Astrocyte of the spinal cord (primary cell): ENCODE results near the gene ZNF407.

Experiments
- DNase-seq: peaks from one replicate; pipeline ENCODE4 v3.0.0; 2011; ENCODE audit warnings: low read depth, low spot score
- H3K4me3 ChIP-seq: 2 replicates; pipeline ENCODE4 v1.5.1; 2011; ENCODE audit warnings: low read depth, mild to moderate bottlenecking, low read length, moderate library complexity
- in situ Hi-C: cut with HindIII; loops from 2 replicates; pipeline ENCODE4 v1.10.0; 2017; ENCODE audit warnings: low sequenced_read_pairs
- TF ChIP-seq, protein P1 (sequence below): IDR thresholded peaks from 2 replicates; pipeline ENCODE4 v1.5.1; 2012; ENCODE audit warnings: low read depth, mild to moderate bottlenecking, low read length, inconsistent platforms

The ZNF407 gene

DNA sequence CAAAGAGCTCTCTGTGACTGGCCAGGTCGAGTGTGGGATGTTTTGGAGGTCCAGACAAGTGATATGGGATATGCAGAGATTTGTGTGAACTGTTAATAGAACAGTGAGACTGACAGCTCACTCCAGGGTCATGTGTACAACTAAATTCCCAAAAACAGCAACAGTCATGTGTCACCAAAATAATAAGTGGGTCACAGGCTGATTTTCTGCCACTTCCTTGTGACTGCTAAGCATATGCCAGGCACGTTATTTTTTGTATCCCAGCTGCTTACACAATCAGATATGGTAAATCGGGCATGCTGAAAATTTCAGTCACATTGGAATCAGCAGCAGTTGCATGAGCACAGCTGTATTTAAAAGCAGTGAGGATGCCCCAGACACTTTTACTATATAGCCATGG lies 412.6 kb downstream of the ZNF407 start:
- DNase-seq, result no peak
- H3K4me3 ChIP-seq, result no peak overlapping the region
- TF ChIP-seq, protein P1, sequence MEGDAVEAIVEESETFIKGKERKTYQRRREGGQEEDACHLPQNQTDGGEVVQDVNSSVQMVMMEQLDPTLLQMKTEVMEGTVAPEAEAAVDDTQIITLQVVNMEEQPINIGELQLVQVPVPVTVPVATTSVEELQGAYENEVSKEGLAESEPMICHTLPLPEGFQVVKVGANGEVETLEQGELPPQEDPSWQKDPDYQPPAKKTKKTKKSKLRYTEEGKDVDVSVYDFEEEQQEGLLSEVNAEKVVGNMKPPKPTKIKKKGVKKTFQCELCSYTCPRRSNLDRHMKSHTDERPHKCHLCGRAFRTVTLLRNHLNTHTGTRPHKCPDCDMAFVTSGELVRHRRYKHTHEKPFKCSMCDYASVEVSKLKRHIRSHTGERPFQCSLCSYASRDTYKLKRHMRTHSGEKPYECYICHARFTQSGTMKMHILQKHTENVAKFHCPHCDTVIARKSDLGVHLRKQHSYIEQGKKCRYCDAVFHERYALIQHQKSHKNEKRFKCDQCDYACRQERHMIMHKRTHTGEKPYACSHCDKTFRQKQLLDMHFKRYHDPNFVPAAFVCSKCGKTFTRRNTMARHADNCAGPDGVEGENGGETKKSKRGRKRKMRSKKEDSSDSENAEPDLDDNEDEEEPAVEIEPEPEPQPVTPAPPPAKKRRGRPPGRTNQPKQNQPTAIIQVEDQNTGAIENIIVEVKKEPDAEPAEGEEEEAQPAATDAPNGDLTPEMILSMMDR, result no peak
- in situ Hi-C loops, result no loop called here

DNA sequence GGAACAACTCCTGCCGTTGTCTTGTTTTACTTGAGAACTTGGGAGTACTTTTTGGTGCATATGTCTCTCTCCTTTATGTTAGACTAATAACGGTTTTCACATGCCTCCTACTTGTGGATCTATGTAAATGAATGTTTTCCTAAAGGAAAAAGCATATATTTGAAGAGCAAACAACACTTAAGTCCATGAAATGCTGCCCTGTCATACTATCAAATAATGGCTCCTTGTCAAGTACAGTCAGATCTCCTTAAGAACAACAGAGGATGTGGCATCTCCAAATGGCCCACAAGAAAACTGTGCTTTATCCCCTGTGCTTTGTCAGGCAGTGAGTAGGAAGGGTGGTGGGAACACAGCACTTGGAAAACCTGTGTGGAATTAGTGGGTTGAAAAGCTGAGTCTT lies 413.0 kb downstream of the ZNF407 start:
- no peak overlapping the region for H3K4me3 ChIP-seq
- TF ChIP-seq, protein P1, result no peak
- DNase-seq, result no peak
- in situ Hi-C loops, result no loop called here

DNA sequence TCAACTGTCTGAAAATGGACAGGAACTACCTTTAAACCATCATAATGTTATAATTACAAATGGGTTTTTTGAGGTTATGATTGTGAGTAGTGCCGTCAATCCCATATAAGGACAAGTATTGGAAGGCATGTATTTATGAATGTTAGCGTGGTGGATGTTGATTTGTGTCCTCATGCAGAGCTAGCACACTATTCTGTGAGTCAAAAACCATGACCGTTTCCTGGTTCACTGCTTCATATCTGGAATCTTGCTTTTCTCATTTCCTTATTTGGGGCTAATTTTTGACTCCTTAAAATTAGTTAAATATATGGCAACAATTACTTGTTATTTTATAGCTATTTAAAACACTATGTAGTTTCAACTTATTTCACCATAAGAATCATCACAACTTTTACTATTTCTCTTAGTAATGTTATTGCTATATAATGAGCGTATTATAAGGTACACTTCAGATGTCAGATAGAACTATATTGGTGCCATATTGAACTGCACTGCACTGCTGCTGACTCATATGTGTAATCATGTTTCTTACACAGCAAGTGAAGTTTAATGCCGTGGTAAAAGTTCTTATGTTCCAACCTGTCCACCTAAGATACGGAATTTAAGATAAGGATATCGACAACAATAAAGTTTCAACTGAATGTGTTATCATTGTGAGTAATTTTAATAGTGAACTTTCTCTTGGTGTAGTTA lies 418.5 kb downstream of the ZNF407 start:
- no peak for DNase-seq
- in situ Hi-C loops, result no loop called here
- TF ChIP-seq, protein P1, result no peak
- no peak overlapping the region for H3K4me3 ChIP-seq

DNA sequence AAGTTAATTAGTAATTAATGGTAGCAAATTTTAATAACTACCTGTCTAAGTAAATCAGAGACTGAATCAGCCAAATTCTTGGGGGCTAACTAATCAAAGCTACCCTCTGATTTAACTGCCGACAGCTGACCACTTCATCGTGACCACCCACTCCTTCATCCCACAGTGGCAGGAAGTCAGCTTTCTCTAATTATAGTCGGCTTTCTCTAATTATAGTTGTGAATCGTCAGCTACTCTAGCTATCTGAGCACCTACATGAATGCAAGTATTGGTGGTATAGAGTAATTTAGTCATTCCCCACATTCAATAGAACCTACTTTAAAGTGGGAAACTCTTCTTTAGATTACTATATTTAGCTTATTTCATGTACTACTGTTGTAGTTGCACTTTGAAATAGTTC lies 425.8 kb downstream of the ZNF407 start:
- TF ChIP-seq, protein P1, result no peak
- in situ Hi-C loops, result no loop called here
- H3K4me3 ChIP-seq, result no peak overlapping the region
- DNase-seq, result no peak

DNA sequence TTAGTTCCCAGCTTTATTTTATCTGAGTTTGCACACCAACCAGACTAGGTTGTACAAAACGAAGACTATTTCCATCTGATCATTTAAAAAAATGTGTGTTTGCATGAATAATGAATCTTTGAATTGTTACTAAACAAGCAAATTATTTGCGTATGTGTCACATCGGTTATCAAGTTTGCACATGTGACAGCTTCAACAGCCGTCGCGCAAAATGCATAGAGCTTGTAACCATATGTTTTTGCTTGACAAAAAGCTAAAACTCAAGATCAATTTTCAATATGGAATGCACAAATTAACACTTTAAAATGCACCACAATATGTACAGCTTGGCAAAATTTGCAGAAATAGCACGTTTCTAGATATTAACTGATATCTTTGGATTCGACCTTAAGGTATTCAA lies 427.2 kb downstream of the ZNF407 start:
- in situ Hi-C loops, result no loop called here
- no peak for DNase-seq
- TF ChIP-seq, protein P1, result no peak
- no peak overlapping the region for H3K4me3 ChIP-seq

DNA sequence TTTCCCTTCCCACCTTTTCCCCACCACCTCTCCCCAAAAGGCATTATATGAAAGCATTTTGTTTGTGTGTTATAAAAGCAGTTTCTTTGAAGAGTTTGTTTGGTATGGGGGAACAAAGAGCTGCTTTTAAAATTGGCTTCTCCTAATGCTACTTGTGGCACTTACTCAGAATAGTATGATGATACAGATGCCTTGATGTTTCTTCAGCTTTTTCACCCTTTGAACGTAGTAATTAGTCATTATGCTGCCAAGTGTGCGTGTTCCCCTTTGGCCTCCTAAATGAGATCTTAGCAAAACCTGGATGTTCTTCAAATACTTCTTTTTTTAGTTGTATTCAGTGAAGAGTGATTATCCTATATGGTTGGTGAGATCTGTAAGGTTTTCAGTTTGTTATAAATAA lies 427.9 kb downstream of the ZNF407 start:
- TF ChIP-seq, protein P1, result no peak
- in situ Hi-C loops, result no loop called here
- DNase-seq, result no peak
- H3K4me3 ChIP-seq, result no peak overlapping the region
